Uterus (tissue), 4 donors: ENCODE measurements around the gene COMMD4. TPM values are rescaled to one million over a fixed set of nuclear protein-coding genes. Genes with fewer than 3 reads are reported as not detected.

Experiments used
- DNase-seq, 2 donors: peaks; one replicate each; pipeline ENCODE4 v3.0.0-alpha.2; 2019 to 2020
- H3K27ac ChIP-seq, 2 donors: fragments of 200-600 bp; sonication (generic); 1 replicate in 1 of 2; 2 replicates in 1 of 2; pipeline ENCODE4 v1.5.1; 2016 to 2018
- H3K27me3 ChIP-seq, 2 donors: fragments of 200-600 bp; sonication (generic); one replicate each; pipeline ENCODE4 v1.5.1; 2018 to 2019; ENCODE audit warnings: control low read depth in 1 of 2
- H3K36me3 ChIP-seq, 2 donors: fragments of 200-600 bp; sonication (generic); one replicate each; pipeline ENCODE4 v1.5.1; 2019; ENCODE audit warnings: control low read depth in 1 of 2
- H3K4me1 ChIP-seq, 2 donors: fragments of 200-600 bp; sonication (generic); one replicate each; pipeline ENCODE4 v1.5.1; 2018 to 2019; ENCODE audit warnings: control low read depth in 1 of 2
- H3K4me3 ChIP-seq, 2 donors: fragments of 200-600 bp; sonication (generic); 1 replicate in 1 of 2; 2 replicates in 1 of 2; pipeline ENCODE4 v1.5.1; 2018 to 2019; ENCODE audit warnings: mild to moderate bottlenecking in 1 of 2
- H3K9me3 ChIP-seq, 2 donors: fragments of 200-600 bp; sonication (generic); one replicate each; pipeline ENCODE4 v1.5.1; 2019; ENCODE audit warnings: control low read depth in 1 of 2
- CTCF ChIP-seq, 4 experiments: fragments of 200-600 bp in 2 of 4; fragments of 450-650 bp in 2 of 4; sonication (generic) in 2 of 4; IDR thresholded peaks; one replicate each; pipeline ENCODE4 v1.5.1; 2016 to 2019; ENCODE audit warnings: antibody characterized with exemption in 4 of 4, mild to moderate bottlenecking in 2 of 4, moderate library complexity in 1 of 4
- POLR2A ChIP-seq, 2 donors: fragments of 450-650 bp; IDR thresholded peaks; one replicate each; pipeline ENCODE4 v1.6.1; 2016; ENCODE audit warnings: antibody characterized with exemption in 2 of 2, mild to moderate bottlenecking in 1 of 2, moderate library complexity in 1 of 2
- intact Hi-C: fragments of 100-400 bp; cut with DNase I; formaldehyde crosslinking; loops from one replicate; pipeline ENCODE4 v1.15.1; 2023; ENCODE audit warnings: low total_unique reads
- total RNA-seq, 4 donors: library from RNA; depleted of rRNA in 3 of 4; stranded (reverse); fragments of >200 nt in 3 of 4; gene quantifications; one replicate each; pipeline versions ENCODE4 v1.1.0 to v1.2.4, GENCODE V29; 2014 to 2023
- donor health status: DM: yes; HTN: yes; CAD: no.

COMMD4 gene
- total RNA-seq, 4 donors from 2014 or later, result 29.9 to 53.0 (median 37.9) TPM

GRCh38 chr15:75350601-75351361 lies 14.9 kb downstream of the COMMD4 start:
- Histone ChIP-seq H3K36me3 (no peaks in the 10 kb centered on the region), H3K27ac (no peak overlapping the region), H3K27me3 (no peaks in the 10 kb centered on the region), H3K4me1 (peaks cover 0 to 6% of the 10 kb centered on the region in 2 donors), H3K9me3 (no peaks in the 10 kb centered on the region), H3K4me3 (no peak overlapping the region)
- TF ChIP-seq POLR2A (IDR thresholded peaks at IDR 0.05), result no peak
- no peak for TF ChIP-seq CTCF (IDR thresholded peaks at IDR 0.05)
- DNase-seq, result no peak
- intact Hi-C loops, result no loop called here

DNA sequence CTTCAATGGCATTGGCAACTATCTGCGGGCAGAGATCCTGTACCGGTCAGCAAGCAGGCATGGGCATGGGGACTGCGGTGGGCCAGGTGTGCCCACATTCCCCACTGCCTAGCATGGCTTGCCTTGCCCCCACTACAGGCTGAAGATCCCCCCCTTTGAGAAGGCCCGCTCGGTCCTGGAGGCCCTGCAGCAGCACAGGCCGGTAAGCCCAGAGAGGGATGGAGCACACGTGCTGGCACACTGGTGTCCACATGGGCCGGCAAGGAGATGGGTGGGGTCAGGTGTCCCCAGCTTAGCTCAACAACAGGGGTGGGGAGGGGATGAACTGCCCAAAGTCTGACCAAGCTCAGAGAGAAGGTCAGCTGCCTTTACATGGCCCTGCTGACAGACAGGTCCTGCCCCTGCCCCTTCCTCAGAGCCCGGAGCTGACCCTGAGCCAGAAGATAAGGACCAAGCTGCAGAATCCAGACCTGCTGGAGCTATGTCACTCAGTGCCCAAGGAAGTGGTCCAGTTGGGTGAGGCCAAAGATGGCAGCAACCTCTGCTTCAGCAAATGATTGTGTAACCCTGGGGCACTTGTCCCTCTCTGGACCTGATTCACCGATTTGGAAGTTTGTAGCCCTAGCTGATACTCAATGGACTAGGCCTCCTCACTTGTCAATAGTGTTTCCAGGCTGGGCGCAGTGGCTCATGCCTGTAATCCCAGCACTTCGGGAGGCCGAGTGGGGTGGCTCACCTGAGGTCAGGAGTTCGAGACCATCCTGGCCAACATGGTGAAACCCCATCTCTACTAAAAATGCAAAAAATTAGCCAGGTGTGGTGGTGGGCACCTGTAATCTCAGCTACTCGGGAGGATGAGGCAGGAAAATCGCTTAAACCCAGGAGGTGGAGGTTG lies 16.6 kb downstream of the COMMD4 start:
- Histone ChIP-seq H3K36me3 (no peaks in the 10 kb centered on the region), H3K4me3 (no peak overlapping the region)
- intact Hi-C loops, result no loop called here

DNA sequence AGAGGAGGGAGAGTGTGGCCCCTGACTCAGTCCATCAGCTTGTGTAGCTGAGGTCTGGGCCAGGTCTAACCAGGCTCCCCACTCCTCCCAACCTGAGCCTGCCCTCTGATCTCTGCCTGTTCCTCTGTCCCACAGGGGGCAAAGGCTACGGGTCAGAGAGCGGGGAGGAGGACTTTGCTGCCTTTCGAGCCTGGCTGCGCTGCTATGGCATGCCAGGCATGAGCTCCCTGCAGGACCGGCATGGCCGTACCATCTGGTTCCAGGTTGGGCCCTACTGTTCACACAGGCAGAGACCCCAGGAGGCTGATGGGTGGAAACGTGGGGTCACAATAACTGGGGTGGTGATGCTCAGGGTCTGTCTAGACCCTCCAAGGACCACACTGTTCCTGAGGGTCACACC lies 17.7 kb downstream of the COMMD4 start:
- intact Hi-C loops, result no loop called here
- no peak for TF ChIP-seq CTCF (IDR thresholded peaks at IDR 0.05)
- TF ChIP-seq POLR2A (IDR thresholded peaks at IDR 0.05), result no peak
- no peak overlapping the region for H3K27ac ChIP-seq

More for the DNA sequence above, 16.6 kb downstream of the COMMD4 start:
- Histone ChIP-seq H3K4me1 (peaks cover 0 to 6% of the 10 kb centered on the region in 2 donors), H3K27ac (no peak overlapping the region), H3K27me3 (no peaks in the 10 kb centered on the region), H3K9me3 (no peaks in the 10 kb centered on the region)
- no peak for DNase-seq
- TF ChIP-seq POLR2A (IDR thresholded peaks at IDR 0.05), result no peak
- no peak for TF ChIP-seq CTCF (IDR thresholded peaks at IDR 0.05)

GRCh38 chr15:75354454-75354853 lies 18.6 kb downstream of the COMMD4 start:
- Histone ChIP-seq H3K4me1 (no peaks in the 10 kb centered on the region), H3K27me3 (no peaks in the 10 kb centered on the region), H3K9me3 (no peaks in the 10 kb centered on the region), H3K36me3 (no peaks in the 10 kb centered on the region), H3K4me3 (no peak overlapping the region), H3K27ac (no peak overlapping the region)
- TF ChIP-seq CTCF (IDR thresholded peaks at IDR 0.05), result no peak
- TF ChIP-seq POLR2A (IDR thresholded peaks at IDR 0.05), result no peak
- DNase-seq, result no peak
- intact Hi-C loops, result no loop called here

More for the DNA sequence above, 17.7 kb downstream of the COMMD4 start:
- Histone ChIP-seq H3K36me3 (no peaks in the 10 kb centered on the region), H3K9me3 (no peaks in the 10 kb centered on the region), H3K4me1 (peaks cover 0 to 4% of the 10 kb centered on the region in 2 donors), H3K27me3 (no peaks in the 10 kb centered on the region), H3K4me3 (no peak overlapping the region)
- no peak for DNase-seq

GRCh38 chr15:75355369-75355768 lies 19.5 kb downstream of the COMMD4 start:
- H3K27ac ChIP-seq, result no peak overlapping the region
- H3K4me3 ChIP-seq, result no peak overlapping the region
- H3K36me3 ChIP-seq, result no peaks in the 10 kb centered on the region
- no peak for DNase-seq
- TF ChIP-seq POLR2A (IDR thresholded peaks at IDR 0.05), result no peak
- TF ChIP-seq CTCF (IDR thresholded peaks at IDR 0.05), result no peak
- no peaks in the 10 kb centered on the region for H3K9me3 ChIP-seq
- H3K4me1 ChIP-seq, result no peaks in the 10 kb centered on the region
- intact Hi-C loops, result no loop called here
- H3K27me3 ChIP-seq, result no peaks in the 10 kb centered on the region
